Activated T-helper 17 cell treated with anti-CD3 and anti-CD28 coated beads, Interleukin-2, amount 50 U/mL, for 72 hours (primary cell): Measurements from ENCODE around the gene SMAD2. TPM values are rescaled to one million over a fixed set of nuclear protein-coding genes. Genes with fewer than 3 reads are reported as not detected.
"Not testable (repeated sequence)": the region's sequence is repeated elsewhere in the genome, so short reads cannot be mapped to it uniquely, and the experiment has no call there.

ENCODE experiments used
- ATAC-seq: fragments of 150-1000 bp; cut with Tn5 transposase; replicated peaks from 2 replicates; pipeline ENCODE4 v1.10.0; 2021; ENCODE audit warnings: mild to moderate bottlenecking, moderate library complexity
- H3K27ac Mint-ChIP-seq: one replicate; pipeline ENCODE4 v1.8.0; 2022; ENCODE audit warnings: mixed read lengths
- H3K27me3 Mint-ChIP-seq: one replicate; pipeline ENCODE4 v1.8.0; 2022; ENCODE audit warnings: mixed read lengths
- H3K36me3 Mint-ChIP-seq: one replicate; pipeline ENCODE4 v1.8.0; 2022; ENCODE audit warnings: low read depth, mild to moderate bottlenecking, mixed read lengths
- H3K4me1 Mint-ChIP-seq: one replicate; pipeline ENCODE4 v1.8.0; 2022; ENCODE audit warnings: mixed read lengths
- H3K4me3 Mint-ChIP-seq: one replicate; pipeline ENCODE4 v1.8.0; 2022; ENCODE audit warnings: mild to moderate bottlenecking, mixed read lengths
- H3K9me3 Mint-ChIP-seq: one replicate; pipeline ENCODE4 v1.8.0; 2022; ENCODE audit warnings: mixed read lengths
- total RNA-seq, 2 donors: library from RNA; stranded (reverse); gene quantifications; one replicate each; pipeline ENCODE4 v1.2.3, GENCODE V29; 2022

Gene SMAD2
- total RNA-seq, 2 donors from 2014 or later: 97.2 to 170 TPM

- peaks cover 13% of the 10 kb centered on the region for H3K4me1 Mint-ChIP-seq
- no peak overlapping the region for H3K4me3 Mint-ChIP-seq
- no peaks in the 10 kb centered on the region for H3K9me3 Mint-ChIP-seq
- peaks cover 71% of the 10 kb centered on the region for H3K36me3 Mint-ChIP-seq
- no peak overlapping the region for H3K27ac Mint-ChIP-seq
- H3K27me3 Mint-ChIP-seq: no peaks in the 10 kb centered on the region
- peak; percentile 72 for ATAC-seq
Observed at GRCh38 chr18:47870605-47871004, 59.9 kb downstream of the SMAD2 start.

- Mint-ChIP-seq H3K4me3 (no peak overlapping the region), H3K27ac (no peak overlapping the region), H3K36me3 (peaks cover 73% of the 10 kb centered on the region), H3K27me3 (no peaks in the 10 kb centered on the region), H3K9me3 (no peaks in the 10 kb centered on the region), H3K4me1 (peaks cover 6% of the 10 kb centered on the region)
- ATAC-seq: no peak
Observed at GRCh38 chr18:47868744-47869143, 61.7 kb downstream of the SMAD2 start.

GRCh38 chr18:47865183-47865582 lies 65.3 kb downstream of the SMAD2 start:
- no peak for ATAC-seq
- no peak overlapping the region for H3K27ac Mint-ChIP-seq

GRCh38 chr18:47863041-47863440 lies 67.4 kb downstream of the SMAD2 start:
- Mint-ChIP-seq H3K27ac (no peak overlapping the region), H3K27me3 (no peaks in the 10 kb centered on the region), H3K4me1 (peaks cover 7% of the 10 kb centered on the region), H3K36me3 (peaks cover 95% of the 10 kb centered on the region), H3K9me3 (peaks cover 5% of the 10 kb centered on the region), H3K4me3 (no peak overlapping the region)
- no peak for ATAC-seq

More at GRCh38 chr18:47865183-47865582, 65.3 kb downstream of the SMAD2 start:
- peaks cover 93% of the 10 kb centered on the region for H3K36me3 Mint-ChIP-seq
- peaks cover 7% of the 10 kb centered on the region for H3K4me1 Mint-ChIP-seq
- no peaks in the 10 kb centered on the region for H3K27me3 Mint-ChIP-seq
- H3K4me3 Mint-ChIP-seq: no peak overlapping the region
- no peaks in the 10 kb centered on the region for H3K9me3 Mint-ChIP-seq

- H3K9me3 Mint-ChIP-seq: peaks cover 9% of the 10 kb centered on the region
- H3K4me3 Mint-ChIP-seq: no peak overlapping the region
- no peaks in the 10 kb centered on the region for H3K27me3 Mint-ChIP-seq
- ATAC-seq: no peak
- H3K36me3 Mint-ChIP-seq: peaks cover 89% of the 10 kb centered on the region
- peaks cover 3% of the 10 kb centered on the region for H3K4me1 Mint-ChIP-seq
- no peak overlapping the region for H3K27ac Mint-ChIP-seq
Observed at GRCh38 chr18:47858607-47859006, 71.9 kb downstream of the SMAD2 start.

GRCh38 chr18:47847635-47848034 lies 82.8 kb downstream of the SMAD2 start:
- no peaks in the 10 kb centered on the region for H3K4me1 Mint-ChIP-seq
- no peak for ATAC-seq
- H3K27ac Mint-ChIP-seq: no peak overlapping the region
- peaks cover 68% of the 10 kb centered on the region for H3K36me3 Mint-ChIP-seq
- H3K9me3 Mint-ChIP-seq: no peaks in the 10 kb centered on the region
- no peak overlapping the region for H3K4me3 Mint-ChIP-seq
- H3K27me3 Mint-ChIP-seq: no peaks in the 10 kb centered on the region

- no peaks in the 10 kb centered on the region for H3K4me1 Mint-ChIP-seq
- no peak for ATAC-seq
- peaks cover 80% of the 10 kb centered on the region for H3K36me3 Mint-ChIP-seq
- no peak overlapping the region for H3K27ac Mint-ChIP-seq
- H3K4me3 Mint-ChIP-seq: no peak overlapping the region
- no peaks in the 10 kb centered on the region for H3K27me3 Mint-ChIP-seq
- H3K9me3 Mint-ChIP-seq: no peaks in the 10 kb centered on the region
Observed at GRCh38 chr18:47846431-47846830, 84.0 kb downstream of the SMAD2 start.

- Mint-ChIP-seq H3K9me3 (no peaks in the 10 kb centered on the region), H3K27ac (no peak overlapping the region), H3K4me1 (no peaks in the 10 kb centered on the region), H3K4me3 (no peak overlapping the region), H3K36me3 (peaks cover 95% of the 10 kb centered on the region), H3K27me3 (no peaks in the 10 kb centered on the region)
- no peak for ATAC-seq
Observed at GRCh38 chr18:47844828-47845498, 85.5 kb downstream of the SMAD2 start.

GRCh38 chr18:47842836-47843235 lies 87.6 kb downstream of the SMAD2 start:
- H3K4me3 Mint-ChIP-seq: no peak overlapping the region
- no peak overlapping the region for H3K27ac Mint-ChIP-seq
- H3K4me1 Mint-ChIP-seq: no peaks in the 10 kb centered on the region
- no peaks in the 10 kb centered on the region for H3K9me3 Mint-ChIP-seq
- H3K27me3 Mint-ChIP-seq: no peaks in the 10 kb centered on the region
- peaks cover 100% of the 10 kb centered on the region for H3K36me3 Mint-ChIP-seq
- no peak for ATAC-seq

- no peaks in the 10 kb centered on the region for H3K27me3 Mint-ChIP-seq
- peaks cover 99% of the 10 kb centered on the region for H3K36me3 Mint-ChIP-seq
- no peak overlapping the region for H3K27ac Mint-ChIP-seq
- H3K4me3 Mint-ChIP-seq: no peak overlapping the region
- no peak for ATAC-seq
- H3K4me1 Mint-ChIP-seq: no peaks in the 10 kb centered on the region
- no peaks in the 10 kb centered on the region for H3K9me3 Mint-ChIP-seq
Observed at GRCh38 chr18:47838396-47838795, 92.1 kb downstream of the SMAD2 start.

GRCh38 chr18:47832348-47832747 lies 98.1 kb downstream of the SMAD2 start:
- Mint-ChIP-seq H3K27ac (peak overlapping the region; percentile 69), H3K4me1 (peaks cover 4% of the 10 kb centered on the region)

GRCh38 chr18:47831351-47831750 lies 99.1 kb downstream of the SMAD2 start:
- H3K4me1 Mint-ChIP-seq: peaks cover 4% of the 10 kb centered on the region
- H3K27me3 Mint-ChIP-seq: no peaks in the 10 kb centered on the region
- ATAC-seq: no peak
- no peak overlapping the region for H3K4me3 Mint-ChIP-seq
- no peak overlapping the region for H3K27ac Mint-ChIP-seq
- no peaks in the 10 kb centered on the region for H3K9me3 Mint-ChIP-seq
- H3K36me3 Mint-ChIP-seq: peaks cover 82% of the 10 kb centered on the region

More at GRCh38 chr18:47832348-47832747, 98.1 kb downstream of the SMAD2 start:
- ATAC-seq: no peak
- Mint-ChIP-seq H3K4me3 (no peak overlapping the region), H3K9me3 (no peaks in the 10 kb centered on the region), H3K27me3 (no peaks in the 10 kb centered on the region), H3K36me3 (peaks cover 84% of the 10 kb centered on the region)

GRCh38 chr18:47830772-47831171 lies 99.7 kb downstream of the SMAD2 start:
- Mint-ChIP-seq H3K9me3 (no peaks in the 10 kb centered on the region), H3K27ac (no peak overlapping the region), H3K4me1 (peaks cover 4% of the 10 kb centered on the region), H3K4me3 (no peak overlapping the region), H3K27me3 (no peaks in the 10 kb centered on the region), H3K36me3 (peaks cover 76% of the 10 kb centered on the region)
- no peak for ATAC-seq

GRCh38 chr18:47829831-47830230 lies 100.6 kb downstream of the SMAD2 start:
- Mint-ChIP-seq H3K4me1 (peaks cover 4% of the 10 kb centered on the region), H3K4me3 (no peak overlapping the region), H3K9me3 (no peaks in the 10 kb centered on the region), H3K27ac (no peak overlapping the region), H3K27me3 (no peaks in the 10 kb centered on the region), H3K36me3 (peaks cover 76% of the 10 kb centered on the region)
- ATAC-seq: no peak

GRCh38 chr18:47828031-47828430 lies 102.4 kb downstream of the SMAD2 start:
- peaks cover 72% of the 10 kb centered on the region for H3K36me3 Mint-ChIP-seq
- H3K9me3 Mint-ChIP-seq, H3K27me3 Mint-ChIP-seq, H3K27ac Mint-ChIP-seq, ATAC-seq, H3K4me1 Mint-ChIP-seq, H3K4me3 Mint-ChIP-seq: not testable (repeated sequence)
